ENCODE results near the gene MME.

MME gene

GRCh38 chr3:155079746-155080487 lies at the start of gene MME:
Gene MME, plus strand, starts transcription at chr3:155080319. Its CDS starts 3,849 bp downstream, at chr3:155084168.
- no peak within 1 kb of the TSS for H3K4me3 Mint-ChIP-seq
- H3K4me1 Mint-ChIP-seq (ENCODE audit: low read depth): peaks cover 7% of the 10 kb centered on the region
- no peaks in the 10 kb centered on the region for H3K9me3 Mint-ChIP-seq
- no peaks in the 10 kb centered on the region for H3K36me3 Mint-ChIP-seq (ENCODE audit: low read depth)
- H3K27ac Mint-ChIP-seq: no peak within 1 kb of the TSS
- H3K27me3 Mint-ChIP-seq (ENCODE audit: low read depth): peaks cover 52% of the 10 kb centered on the region

GRCh38 chr3:155031186-155031585 lies 48.9 kb upstream of the MME start:
- Mint-ChIP-seq H3K9me3 (peaks cover 3% of the 10 kb centered on the region), H3K36me3 (ENCODE audit: low read depth) (no peaks in the 10 kb centered on the region), H3K27me3 (ENCODE audit: low read depth) (no peaks in the 10 kb centered on the region), H3K4me1 (ENCODE audit: low read depth) (no peaks in the 10 kb centered on the region), H3K4me3 (no peak overlapping the region), H3K27ac (no peak overlapping the region)

- no peak overlapping the region for H3K27ac Mint-ChIP-seq
- no peak overlapping the region for H3K4me3 Mint-ChIP-seq
- no peaks in the 10 kb centered on the region for H3K27me3 Mint-ChIP-seq (ENCODE audit: low read depth)
- H3K4me1 Mint-ChIP-seq (ENCODE audit: low read depth): no peaks in the 10 kb centered on the region
- peaks cover 3% of the 10 kb centered on the region for H3K9me3 Mint-ChIP-seq
- H3K36me3 Mint-ChIP-seq (ENCODE audit: low read depth): no peaks in the 10 kb centered on the region
Observed at GRCh38 chr3:155032918-155033317, 47.2 kb upstream of the MME start.

GRCh38 chr3:155034786-155035185 lies 45.3 kb upstream of the MME start:
- Mint-ChIP-seq H3K4me3 (no peak overlapping the region), H3K36me3 (ENCODE audit: low read depth) (no peaks in the 10 kb centered on the region), H3K27ac (no peak overlapping the region), H3K27me3 (ENCODE audit: low read depth) (no peaks in the 10 kb centered on the region), H3K9me3 (peaks cover 2% of the 10 kb centered on the region), H3K4me1 (ENCODE audit: low read depth) (no peaks in the 10 kb centered on the region)

GRCh38 chr3:155035553-155035952 lies 44.6 kb upstream of the MME start:
- Mint-ChIP-seq H3K27me3 (ENCODE audit: low read depth) (no peaks in the 10 kb centered on the region), H3K36me3 (ENCODE audit: low read depth) (no peaks in the 10 kb centered on the region), H3K4me1 (ENCODE audit: low read depth) (no peaks in the 10 kb centered on the region), H3K9me3 (no peaks in the 10 kb centered on the region), H3K4me3 (no peak overlapping the region), H3K27ac (no peak overlapping the region)

GRCh38 chr3:155037508-155038202 lies 42.5 kb upstream of the MME start:
- Mint-ChIP-seq H3K9me3 (no peaks in the 10 kb centered on the region), H3K4me3 (no peak overlapping the region)

GRCh38 chr3:155038203-155038554 lies 41.9 kb upstream of the MME start:
- Mint-ChIP-seq H3K36me3 (ENCODE audit: low read depth) (no peaks in the 10 kb centered on the region), H3K4me1 (ENCODE audit: low read depth) (no peaks in the 10 kb centered on the region), H3K4me3 (no peak overlapping the region), H3K27ac (no peak overlapping the region), H3K27me3 (ENCODE audit: low read depth) (no peaks in the 10 kb centered on the region), H3K9me3 (no peaks in the 10 kb centered on the region)

More at GRCh38 chr3:155037508-155038202, 42.5 kb upstream of the MME start:
- Mint-ChIP-seq H3K27ac (no peak overlapping the region), H3K36me3 (ENCODE audit: low read depth) (no peaks in the 10 kb centered on the region), H3K4me1 (ENCODE audit: low read depth) (no peaks in the 10 kb centered on the region), H3K27me3 (ENCODE audit: low read depth) (no peaks in the 10 kb centered on the region)

- Mint-ChIP-seq H3K9me3 (peaks cover 8% of the 10 kb centered on the region), H3K4me1 (ENCODE audit: low read depth) (no peaks in the 10 kb centered on the region), H3K36me3 (ENCODE audit: low read depth) (no peaks in the 10 kb centered on the region), H3K4me3 (no peak overlapping the region), H3K27me3 (ENCODE audit: low read depth) (no peaks in the 10 kb centered on the region), H3K27ac (no peak overlapping the region)
Observed at GRCh38 chr3:155046935-155047334, 33.2 kb upstream of the MME start.

GRCh38 chr3:155047672-155048071 lies 32.4 kb upstream of the MME start:
- Mint-ChIP-seq H3K9me3 (peaks cover 10% of the 10 kb centered on the region), H3K27ac (no peak overlapping the region), H3K27me3 (ENCODE audit: low read depth) (no peaks in the 10 kb centered on the region), H3K4me3 (no peak overlapping the region), H3K4me1 (ENCODE audit: low read depth) (no peaks in the 10 kb centered on the region), H3K36me3 (ENCODE audit: low read depth) (no peaks in the 10 kb centered on the region)

GRCh38 chr3:155049959-155050358 lies 30.2 kb upstream of the MME start:
- no peak overlapping the region for H3K27ac Mint-ChIP-seq
- H3K4me3 Mint-ChIP-seq: no peak overlapping the region
- H3K27me3 Mint-ChIP-seq (ENCODE audit: low read depth): no peaks in the 10 kb centered on the region
- H3K4me1 Mint-ChIP-seq (ENCODE audit: low read depth): no peaks in the 10 kb centered on the region
- H3K9me3 Mint-ChIP-seq: peaks cover 16% of the 10 kb centered on the region
- H3K36me3 Mint-ChIP-seq (ENCODE audit: low read depth): no peaks in the 10 kb centered on the region

GRCh38 chr3:155052470-155052869 lies 27.6 kb upstream of the MME start:
- Mint-ChIP-seq H3K27ac (no peak overlapping the region), H3K9me3 (peaks cover 20% of the 10 kb centered on the region), H3K4me1 (ENCODE audit: low read depth) (no peaks in the 10 kb centered on the region), H3K36me3 (ENCODE audit: low read depth) (no peaks in the 10 kb centered on the region), H3K27me3 (ENCODE audit: low read depth) (no peaks in the 10 kb centered on the region), H3K4me3 (no peak overlapping the region)

GRCh38 chr3:155053756-155054155 lies 26.4 kb upstream of the MME start:
- H3K27ac Mint-ChIP-seq: no peak overlapping the region
- no peaks in the 10 kb centered on the region for H3K36me3 Mint-ChIP-seq (ENCODE audit: low read depth)
- no peaks in the 10 kb centered on the region for H3K4me1 Mint-ChIP-seq (ENCODE audit: low read depth)
- H3K4me3 Mint-ChIP-seq: no peak overlapping the region
- no peaks in the 10 kb centered on the region for H3K27me3 Mint-ChIP-seq (ENCODE audit: low read depth)
- peaks cover 20% of the 10 kb centered on the region for H3K9me3 Mint-ChIP-seq

- Mint-ChIP-seq H3K36me3 (ENCODE audit: low read depth) (no peaks in the 10 kb centered on the region), H3K4me1 (ENCODE audit: low read depth) (no peaks in the 10 kb centered on the region), H3K27ac (no peak overlapping the region), H3K4me3 (no peak overlapping the region), H3K9me3 (no peaks in the 10 kb centered on the region), H3K27me3 (ENCODE audit: low read depth) (no peaks in the 10 kb centered on the region)
Observed at GRCh38 chr3:155064920-155065319, 15.2 kb upstream of the MME start.

GRCh38 chr3:155065537-155065936 lies 14.6 kb upstream of the MME start:
- Mint-ChIP-seq H3K4me3 (no peak overlapping the region), H3K27me3 (ENCODE audit: low read depth) (no peaks in the 10 kb centered on the region), H3K27ac (no peak overlapping the region), H3K4me1 (ENCODE audit: low read depth) (no peaks in the 10 kb centered on the region), H3K36me3 (ENCODE audit: low read depth) (no peaks in the 10 kb centered on the region), H3K9me3 (no peaks in the 10 kb centered on the region)

GRCh38 chr3:155069729-155070128 lies 10.4 kb upstream of the MME start:
- no peaks in the 10 kb centered on the region for H3K36me3 Mint-ChIP-seq (ENCODE audit: low read depth)
- H3K4me1 Mint-ChIP-seq (ENCODE audit: low read depth): no peaks in the 10 kb centered on the region
- H3K9me3 Mint-ChIP-seq: no peaks in the 10 kb centered on the region
- no peak overlapping the region for H3K4me3 Mint-ChIP-seq
- no peak overlapping the region for H3K27ac Mint-ChIP-seq
- no peaks in the 10 kb centered on the region for H3K27me3 Mint-ChIP-seq (ENCODE audit: low read depth)

All from T-helper 1 cell treated with Interleukin-12 subunit alpha and Interleukin-12 subunit beta and Interleukin-4 antibody, amounts not matched to agents 30 μg/mL and 1 μg/mL, for 36 hours (primary cell).